GM19438 (cell line): ENCODE results near the gene SPAG7.
"Not testable (repeated sequence)": the region's sequence is repeated elsewhere in the genome, so short reads cannot be mapped to it uniquely, and the experiment has no call there.

Source experiments
- ATAC-seq: cut with Tn5 transposase; IDR thresholded peaks from one replicate; pipeline ENCODE4 v1.9.1; 2021; ENCODE audit warnings: low read depth; ENCODE audit not compliant: unreplicated experiment

SPAG7 gene

GRCh38 chr17:4938688-4939545, 28.7 kb downstream of the SPAG7 start:
- no peak for ATAC-seq

- no peak for ATAC-seq
Observed at GRCh38 chr17:4938069-4938491, 29.5 kb downstream of the SPAG7 start.

- no peak for ATAC-seq
Observed at GRCh38 chr17:4937553-4937952, 30.1 kb downstream of the SPAG7 start.

GRCh38 chr17:4936436-4936835, 31.2 kb downstream of the SPAG7 start:
- ATAC-seq = no peak

- ATAC-seq = no peak
Observed at GRCh38 chr17:4935650-4936049, 32.0 kb downstream of the SPAG7 start.

- no peak for ATAC-seq
Observed at GRCh38 chr17:4934173-4934979, 33.2 kb downstream of the SPAG7 start.

- no peak for ATAC-seq
Observed at GRCh38 chr17:4933646-4934045, 34.0 kb downstream of the SPAG7 start.

- no peak for ATAC-seq
Observed at GRCh38 chr17:4932756-4933155, 34.9 kb downstream of the SPAG7 start.

- ATAC-seq = no peak
Observed at GRCh38 chr17:4931963-4932362, 35.7 kb downstream of the SPAG7 start, which contains the start of gene GP1BA. Gene GP1BA (plus strand): TSS chr17:4932277. CDS start chr17:4932605, 328 bp downstream.

- no peak for ATAC-seq
Observed at GRCh38 chr17:4928881-4929280, 38.7 kb downstream of the SPAG7 start.

- ATAC-seq = not testable (repeated sequence)
Observed at GRCh38 chr17:4926577-4927335, 40.9 kb downstream of the SPAG7 start.

- no peak for ATAC-seq
Observed at GRCh38 chr17:4921320-4921719, 46.3 kb downstream of the SPAG7 start.

GRCh38 chr17:4920351-4921048, 47.1 kb downstream of the SPAG7 start:
- no peak for ATAC-seq

GRCh38 chr17:4919511-4920047, 48.0 kb downstream of the SPAG7 start:
- no peak for ATAC-seq

GRCh38 chr17:4914551-4914950, 53.1 kb downstream of the SPAG7 start:
- ATAC-seq = not testable (repeated sequence)

GRCh38 chr17:4913994-4914393, 53.6 kb downstream of the SPAG7 start:
- no peak for ATAC-seq
